GM15510 (cell line): ENCODE measurements around the gene MSH4.

Experiments used
- POLR2A ChIP-seq: IDR thresholded peaks from 3 replicates; pipeline ENCODE4 v1.6.1; 2011; ENCODE audit warnings: borderline replicate concordance; ENCODE audit not compliant: insufficient read length; ENCODE audit errors: extremely low read depth

The MSH4 gene

GRCh38 chr1:75884437-75884836 is 87.8 kb downstream of the MSH4 start:
- TF ChIP-seq POLR2A = no peak

- TF ChIP-seq POLR2A = no peak
Measured at GRCh38 chr1:75901371-75901770, 104.7 kb downstream of the MSH4 start.

DNA sequence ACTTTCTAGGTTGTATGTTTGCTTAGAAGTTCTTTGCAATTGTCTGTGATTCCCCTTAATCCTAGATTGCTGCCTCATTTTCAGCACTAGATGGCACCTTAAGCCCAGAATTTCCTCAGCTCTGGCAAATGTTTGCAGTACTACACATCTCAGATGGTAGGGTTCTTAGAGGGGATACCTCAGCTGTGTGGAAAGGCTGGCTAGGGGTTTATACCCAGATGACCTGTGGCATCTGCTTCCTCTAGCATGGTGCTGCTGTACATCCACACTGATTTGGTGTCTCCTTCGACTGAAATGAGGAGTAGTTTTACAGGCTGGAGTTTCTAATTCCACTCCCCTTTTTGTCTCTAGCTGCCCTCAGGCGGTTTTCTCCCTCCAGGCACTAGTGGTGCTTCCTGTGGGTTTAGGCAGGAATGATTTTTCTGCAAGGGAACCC is 112.1 kb downstream of the MSH4 start:
- TF ChIP-seq POLR2A = no peak

DNA sequence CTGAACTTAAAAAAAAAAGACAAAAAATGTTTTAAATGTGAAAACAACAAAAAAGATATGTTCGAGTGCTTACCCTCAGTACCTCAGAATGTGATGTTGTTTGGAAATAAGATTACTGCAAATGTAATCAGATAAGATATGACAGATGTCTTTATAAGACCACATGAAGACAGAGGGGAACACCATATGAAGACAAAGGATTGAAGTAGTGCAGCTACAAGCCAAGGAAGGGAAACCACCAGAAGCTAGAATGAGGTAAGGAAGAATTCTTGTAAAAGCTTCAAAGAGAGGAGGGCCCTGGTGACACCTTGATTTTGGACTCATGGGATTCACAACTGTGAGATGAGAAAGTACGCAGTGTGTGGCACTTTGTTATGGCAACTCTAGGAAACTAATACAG is 120.2 kb downstream of the MSH4 start:
- no peak for TF ChIP-seq POLR2A

DNA sequence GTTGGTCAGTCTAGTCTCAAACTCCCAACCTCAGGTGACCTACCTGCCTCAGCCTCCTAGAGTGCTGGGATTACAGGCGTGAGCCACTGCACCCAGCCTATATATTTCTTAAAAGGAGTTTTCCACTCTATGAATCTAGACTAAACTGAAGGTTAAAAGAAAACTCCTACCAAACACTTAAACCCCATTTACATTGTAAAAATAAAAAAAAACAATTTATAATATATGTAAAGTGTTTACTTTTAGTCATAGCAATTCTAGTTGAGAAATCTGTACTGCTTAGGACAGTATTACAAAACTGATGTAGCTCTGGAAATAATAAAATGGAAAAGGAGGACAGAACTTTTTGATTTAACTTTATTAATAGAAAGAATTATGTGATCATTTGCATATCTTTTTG is 126.0 kb downstream of the MSH4 start:
- no peak for TF ChIP-seq POLR2A

DNA sequence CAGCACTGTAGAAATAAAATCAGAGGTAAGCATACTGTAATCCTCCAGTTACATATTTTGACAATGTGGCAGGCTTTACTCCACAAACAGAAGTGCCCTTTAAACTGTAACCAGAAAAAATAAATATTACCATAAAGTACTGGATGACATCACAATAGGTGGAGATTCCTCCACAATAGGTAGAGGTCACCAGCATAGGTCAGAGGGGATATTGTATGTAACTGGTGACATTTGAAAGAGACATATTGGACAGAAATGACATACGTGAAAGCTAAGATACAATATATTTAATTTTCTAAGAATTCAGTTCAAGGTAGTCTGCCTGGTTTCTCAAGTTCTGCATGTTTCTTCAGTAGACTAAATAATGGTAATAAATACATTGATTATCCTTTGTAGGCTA is 135.6 kb downstream of the MSH4 start, which contains the start of gene ASB17:
ASB17 (minus strand) TSS at position 101 of the 400 bp plus-strand sequence. CDS start 113 bp downstream, outside the sequence.
- no peak for TF ChIP-seq POLR2A

DNA sequence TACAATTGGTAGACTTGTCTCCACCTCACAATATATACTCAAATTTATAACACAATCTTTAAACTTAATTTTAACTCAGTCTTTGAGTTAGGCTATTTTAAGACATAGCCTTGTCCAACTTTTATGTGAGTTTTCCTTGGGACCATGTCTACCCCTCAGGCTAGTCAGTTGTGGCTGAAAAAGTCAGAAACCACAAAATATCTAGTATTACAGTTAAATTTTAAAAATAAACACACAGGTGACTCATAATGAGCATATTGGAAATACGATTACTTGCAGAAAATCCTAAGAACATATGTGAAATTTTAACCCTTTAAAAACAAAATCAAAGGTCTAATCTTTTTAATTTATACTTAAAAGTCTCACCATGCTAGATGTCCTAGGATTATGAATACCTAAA is 140.4 kb downstream of the MSH4 start:
- no peak for TF ChIP-seq POLR2A

DNA sequence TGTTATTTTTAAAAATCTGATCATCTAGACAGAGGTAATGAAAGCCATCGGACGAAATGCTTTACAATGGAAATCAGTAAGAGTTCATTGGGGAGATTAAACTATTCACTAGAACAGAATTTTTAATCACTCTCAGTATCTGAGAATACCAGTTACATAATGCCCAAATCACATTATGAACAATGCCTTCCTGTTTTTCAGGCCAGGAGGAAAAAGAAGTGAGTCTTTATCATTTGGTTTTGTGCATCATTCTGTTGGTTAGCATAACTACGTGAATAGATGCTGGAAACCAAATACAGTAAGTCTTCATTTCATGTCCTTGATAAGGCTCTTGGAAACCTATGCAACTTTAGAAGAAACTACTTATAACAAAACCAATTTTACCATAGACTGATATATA is 153.5 kb downstream of the MSH4 start:
- TF ChIP-seq POLR2A = no peak

- TF ChIP-seq POLR2A = no peak
Measured at GRCh38 chr1:75952016-75952415, 155.3 kb downstream of the MSH4 start.

GRCh38 chr1:75953461-75953860 is 156.8 kb downstream of the MSH4 start:
- no peak for TF ChIP-seq POLR2A

- TF ChIP-seq POLR2A = no peak
Measured at GRCh38 chr1:75954586-75954985, 157.9 kb downstream of the MSH4 start.
